AG04450 (cell line): Measurements from ENCODE around the gene BANK1. TPM values are rescaled to one million over a fixed set of nuclear protein-coding genes. Genes with fewer than 3 reads are reported as not detected.
"Not testable (repeated sequence)": the region's sequence is repeated elsewhere in the genome, so short reads cannot be mapped to it uniquely, and the experiment has no call there.

ENCODE experiments used
- CTCF ChIA-PET: fragments of 300-600, 350-600 bp; formaldehyde crosslinking; extraction: SDS; loops from one replicate; lab custom pipeline; 2022; ENCODE audit warnings: antibody characterized with exemption, inconsistent platforms; lab: Charles Lee
- POLR2A ChIA-PET: fragments of 350-600 bp; formaldehyde crosslinking; extraction: SDS; loops from one replicate; lab custom pipeline; 2021; ENCODE audit warnings: antibody characterized with exemption, inconsistent platforms; lab: Yijun Ruan, JAX
- DNase-seq: peaks from one replicate; pipeline ENCODE4 v3.0.0-alpha.2; 2011; ENCODE audit warnings: low read depth, low spot score
- H3K27ac ChIP-seq: one replicate; pipeline ENCODE4 v1.5.1; 2012; ENCODE audit warnings: low read depth, low read length, control low read depth
- H3K27me3 ChIP-seq: one replicate; pipeline ENCODE4 v1.6.0; 2012; ENCODE audit warnings: low read length; ENCODE audit not compliant: control insufficient read depth, insufficient read depth
- H3K4me3 ChIP-seq: 2 replicates; pipeline ENCODE4 v1.5.1; 2011; ENCODE audit warnings: mild to moderate bottlenecking, low read depth, low read length, control low read depth
- H3K9me3 ChIP-seq: 2 replicates; pipeline ENCODE4 v1.5.1; 2012; ENCODE audit warnings: low read length; ENCODE audit not compliant: control insufficient read depth, insufficient read depth
- polyA plus RNA-seq: library from polyadenylated mRNA; depleted of rRNA; stranded (reverse); fragments of >200 nt; gene quantifications from 2 replicates; pipeline ENCODE4 v1.2.3, GENCODE V29; 2011
- TF ChIP-seq, protein P1 (sequence below): IDR thresholded peaks from 2 replicates; pipeline ENCODE4 v1.5.1; 2011; ENCODE audit warnings: low read depth, low read length, control low read depth, inconsistent platforms

BANK1 gene
- polyA plus RNA-seq, 1 experiment: 0.53 TPM

- CTCF ChIA-PET: no interaction called here
- H3K27me3 ChIP-seq: no peaks in the 10 kb centered on the region
- POLR2A ChIA-PET: no interaction called here
- H3K4me3 ChIP-seq: no peak overlapping the region
- H3K27ac ChIP-seq: no peak overlapping the region
- TF ChIP-seq, protein P1, sequence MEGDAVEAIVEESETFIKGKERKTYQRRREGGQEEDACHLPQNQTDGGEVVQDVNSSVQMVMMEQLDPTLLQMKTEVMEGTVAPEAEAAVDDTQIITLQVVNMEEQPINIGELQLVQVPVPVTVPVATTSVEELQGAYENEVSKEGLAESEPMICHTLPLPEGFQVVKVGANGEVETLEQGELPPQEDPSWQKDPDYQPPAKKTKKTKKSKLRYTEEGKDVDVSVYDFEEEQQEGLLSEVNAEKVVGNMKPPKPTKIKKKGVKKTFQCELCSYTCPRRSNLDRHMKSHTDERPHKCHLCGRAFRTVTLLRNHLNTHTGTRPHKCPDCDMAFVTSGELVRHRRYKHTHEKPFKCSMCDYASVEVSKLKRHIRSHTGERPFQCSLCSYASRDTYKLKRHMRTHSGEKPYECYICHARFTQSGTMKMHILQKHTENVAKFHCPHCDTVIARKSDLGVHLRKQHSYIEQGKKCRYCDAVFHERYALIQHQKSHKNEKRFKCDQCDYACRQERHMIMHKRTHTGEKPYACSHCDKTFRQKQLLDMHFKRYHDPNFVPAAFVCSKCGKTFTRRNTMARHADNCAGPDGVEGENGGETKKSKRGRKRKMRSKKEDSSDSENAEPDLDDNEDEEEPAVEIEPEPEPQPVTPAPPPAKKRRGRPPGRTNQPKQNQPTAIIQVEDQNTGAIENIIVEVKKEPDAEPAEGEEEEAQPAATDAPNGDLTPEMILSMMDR: no peak
- H3K9me3 ChIP-seq: no peaks in the 10 kb centered on the region
- DNase-seq: no peak
These were observed 95.0 kb downstream of the BANK1 start for GRCh38 chr4:101885574-101885973.

GRCh38 chr4:101886826-101887225 lies 96.3 kb downstream of the BANK1 start:
- no peaks in the 10 kb centered on the region for H3K27me3 ChIP-seq
- DNase-seq: no peak
- POLR2A ChIA-PET: no interaction called here
- CTCF ChIA-PET: no interaction called here
- H3K27ac ChIP-seq: no peak overlapping the region
- TF ChIP-seq, protein P1: no peak
- H3K4me3 ChIP-seq: no peak overlapping the region
- H3K9me3 ChIP-seq: no peaks in the 10 kb centered on the region

DNA sequence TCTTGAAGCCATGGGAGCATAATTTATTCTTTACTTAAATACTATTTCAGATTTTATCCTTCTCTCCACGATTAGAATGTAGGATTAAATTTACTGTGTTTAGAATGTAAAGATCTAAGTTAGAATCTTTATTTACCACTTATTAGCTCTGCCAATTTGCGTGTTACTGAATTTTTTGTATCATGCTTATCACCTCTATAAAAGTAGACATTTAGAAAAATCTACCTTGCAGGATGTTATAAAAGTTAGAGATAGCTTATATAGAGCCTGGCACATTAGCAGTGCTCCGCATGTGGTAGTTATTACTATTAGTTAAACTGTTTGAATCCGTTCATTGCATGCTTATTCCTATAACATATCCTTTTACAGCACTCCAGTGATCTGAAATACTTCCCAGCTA lies 97.9 kb downstream of the BANK1 start:
- TF ChIP-seq, protein P1: no peak
- ChIA-PET CTCF (interaction anchor here (1.5 kb wide), 1 partner anchor 158 kb away, joined by 3 read pairs; no protein-coding TSS in a partner anchor), POLR2A (no interaction called here)

GRCh38 chr4:101905527-101905926 lies 115.0 kb downstream of the BANK1 start:
- H3K9me3 ChIP-seq, CTCF ChIA-PET, H3K4me3 ChIP-seq, H3K27ac ChIP-seq, POLR2A ChIA-PET, H3K27me3 ChIP-seq, DNase-seq: not testable (repeated sequence)

More for the DNA sequence above, 97.9 kb downstream of the BANK1 start:
- Histone ChIP-seq H3K4me3 (no peak overlapping the region), H3K27me3 (no peaks in the 10 kb centered on the region), H3K9me3 (no peaks in the 10 kb centered on the region), H3K27ac (no peak overlapping the region)
- no peak for DNase-seq

GRCh38 chr4:101910786-101911373 lies 120.3 kb downstream of the BANK1 start:
- no peak overlapping the region for H3K27ac ChIP-seq
- POLR2A ChIA-PET: no interaction called here
- H3K9me3 ChIP-seq: no peaks in the 10 kb centered on the region
- H3K4me3 ChIP-seq: no peak overlapping the region
- DNase-seq: no peak
- TF ChIP-seq, protein P1: no peak
- CTCF ChIA-PET: no interaction called here
- H3K27me3 ChIP-seq: no peaks in the 10 kb centered on the region
